AG20443 (cell line): ENCODE measurements around the gene INHBE.
A peak's percentile ranks its signal among the peaks of the same experiment; 100 is the strongest.
"Not testable (repeated sequence)": the region's sequence is repeated elsewhere in the genome, so short reads cannot be mapped to it uniquely, and the experiment has no call there.

Experiments
- DNase-seq: peaks from one replicate; pipeline ENCODE4 v3.0.0; 2012; ENCODE audit warnings: low spot score, mixed read lengths

Gene INHBE

DNA sequence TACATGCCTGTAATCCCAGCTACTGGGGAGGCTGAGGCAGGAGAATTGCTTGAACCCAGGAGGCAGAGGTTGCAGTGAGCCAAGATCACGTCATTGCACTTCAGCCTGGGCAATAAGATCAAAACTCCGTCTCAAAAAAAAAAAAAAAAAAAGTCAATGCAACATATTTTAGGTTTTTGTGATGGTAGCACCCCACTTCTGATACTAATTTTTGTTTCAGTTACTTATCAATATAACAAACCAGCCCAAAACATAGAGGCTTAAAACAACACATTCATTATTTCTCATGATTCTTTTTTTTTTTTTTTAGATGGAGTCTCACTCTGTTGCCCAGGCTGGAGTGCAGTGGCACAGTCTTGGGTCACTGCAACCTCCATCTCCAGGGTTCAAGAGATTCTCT lies 13.7 kb upstream of the INHBE start:
- not testable (repeated sequence) for DNase-seq

DNA sequence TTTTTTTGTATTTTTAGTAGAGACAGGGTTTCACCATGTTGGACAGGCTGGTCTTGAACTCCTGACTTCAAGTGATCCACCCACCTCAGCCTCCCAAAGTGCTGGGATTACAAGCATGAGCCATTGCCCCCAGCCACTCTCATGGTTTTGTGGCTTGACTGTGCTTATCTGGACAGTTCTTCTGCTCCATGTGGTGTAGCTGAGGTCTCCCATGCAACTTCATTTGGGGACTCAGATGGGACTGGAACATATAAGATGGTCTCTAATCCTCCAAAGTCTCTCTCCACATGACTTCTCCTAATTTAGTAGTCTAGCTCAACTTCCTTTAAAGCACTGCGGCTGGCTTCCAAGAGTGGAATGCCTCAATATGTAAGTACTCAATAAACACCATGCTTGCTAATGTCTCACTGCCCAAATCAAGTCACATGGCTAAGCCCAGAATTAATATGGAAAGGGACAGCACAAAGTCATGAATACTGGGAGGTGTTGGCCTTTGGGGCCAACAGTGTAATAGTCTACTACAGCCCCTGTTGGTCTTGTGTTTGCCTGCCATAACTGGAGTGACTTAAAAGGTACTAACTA lies 13.2 kb upstream of the INHBE start:
- no peak for DNase-seq

DNA sequence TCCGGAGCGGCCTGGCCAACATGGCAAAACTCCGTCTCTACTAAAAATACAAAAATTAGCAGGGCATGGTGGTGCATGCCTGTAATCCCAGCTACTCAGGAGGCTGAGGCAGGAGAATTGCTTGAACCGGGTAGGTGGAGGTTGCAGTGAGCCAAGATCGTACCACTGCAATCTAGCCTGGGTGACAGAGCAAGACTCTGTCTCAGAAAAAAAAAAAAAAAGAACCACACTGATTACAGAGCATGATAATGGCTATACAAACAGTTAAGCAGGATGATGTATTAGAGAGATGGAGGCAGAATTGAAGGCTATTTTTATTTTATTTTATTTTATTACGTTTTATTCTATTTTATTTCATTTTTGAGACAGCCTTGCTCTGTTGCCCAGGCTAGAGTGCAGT lies 10.8 kb upstream of the INHBE start:
- not testable (repeated sequence) for DNase-seq

DNA sequence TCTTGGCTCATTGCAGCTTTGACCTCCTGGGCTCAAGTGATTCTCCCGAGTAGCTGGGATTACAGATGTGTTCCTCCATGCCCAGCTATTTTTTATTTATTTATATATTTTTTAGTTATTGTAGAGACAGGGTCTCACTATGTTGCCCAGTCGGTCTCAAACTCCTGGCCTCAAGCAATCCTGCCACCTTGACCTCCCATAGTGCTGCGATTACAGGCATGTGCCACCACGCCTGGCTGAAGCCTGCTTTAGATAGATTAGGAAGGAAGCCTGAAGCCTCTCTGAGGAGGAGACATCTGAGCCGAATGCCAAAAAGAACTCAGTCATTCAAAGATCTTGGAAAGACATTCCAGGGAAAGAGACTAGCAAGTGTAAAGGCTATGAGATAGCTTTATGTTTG lies 10.4 kb upstream of the INHBE start:
- DNase-seq, result no peak

DNA sequence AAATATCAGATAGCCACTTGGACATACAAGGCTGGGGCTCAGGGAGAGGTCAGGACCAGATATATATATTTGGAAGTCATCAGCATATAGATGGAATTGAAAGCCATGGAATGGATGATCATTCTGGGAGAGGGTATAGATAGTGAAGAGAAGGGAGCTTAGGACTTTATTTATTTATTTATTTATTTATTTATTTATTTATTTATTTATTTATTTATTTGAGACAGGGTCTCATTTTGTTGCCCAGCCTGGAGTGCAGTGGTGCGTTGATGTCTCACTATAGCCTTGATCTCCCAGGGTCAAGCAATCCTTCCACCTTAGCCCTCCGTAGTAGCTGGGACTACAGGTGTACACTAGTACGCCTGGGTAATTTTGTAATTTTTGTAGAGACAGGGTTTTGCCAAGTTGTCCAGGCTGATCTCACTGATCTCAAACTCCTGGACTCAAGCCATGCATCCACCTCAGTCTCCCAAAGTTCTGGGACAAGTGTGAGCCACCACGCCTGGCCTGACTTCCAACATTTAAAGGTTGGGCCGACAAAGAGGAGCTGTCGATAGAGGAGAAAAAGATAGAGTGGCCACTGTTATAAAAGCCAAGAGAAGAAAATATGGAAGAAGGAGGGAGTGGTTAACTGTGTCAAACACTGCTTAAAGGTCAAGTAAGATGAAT lies 8.7 kb upstream of the INHBE start:
- DNase-seq, result no peak

DNA sequence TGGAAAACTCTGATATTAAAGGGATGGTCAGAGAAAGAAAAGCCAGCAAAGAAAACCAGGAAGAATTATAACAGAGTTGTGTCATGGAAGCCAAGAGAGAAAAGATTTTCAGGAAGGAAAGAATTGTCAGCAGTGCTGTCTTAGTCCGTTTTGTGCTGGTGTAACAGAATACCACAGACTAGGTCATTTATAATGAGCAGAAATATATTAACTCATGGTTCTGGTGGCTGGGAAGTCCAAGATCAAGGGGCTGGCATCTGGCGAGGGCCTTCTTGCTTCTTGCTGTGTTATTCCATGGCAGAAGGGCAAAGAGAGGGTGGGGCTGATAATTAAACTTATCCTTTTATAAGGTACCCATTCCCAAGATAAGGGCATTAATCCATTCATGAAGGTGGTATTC lies 6.4 kb upstream of the INHBE start:
- DNase-seq, result no peak

DNA sequence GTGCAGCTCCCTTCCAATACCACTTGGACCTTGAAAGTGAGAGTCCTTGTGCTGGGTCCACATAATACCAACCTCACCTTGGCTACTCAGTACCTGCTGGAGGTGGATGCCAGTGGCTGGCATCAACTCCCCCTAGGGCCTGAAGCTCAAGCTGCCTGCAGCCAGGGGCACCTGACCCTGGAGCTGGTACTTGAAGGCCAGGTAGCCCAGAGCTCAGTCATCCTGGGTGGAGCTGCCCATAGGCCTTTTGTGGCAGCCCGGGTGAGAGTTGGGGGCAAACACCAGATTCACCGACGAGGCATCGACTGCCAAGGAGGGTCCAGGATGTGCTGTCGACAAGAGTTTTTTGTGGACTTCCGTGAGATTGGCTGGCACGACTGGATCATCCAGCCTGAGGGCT lies 5.7 kb upstream of the INHBE start:
- DNase-seq, result no peak

DNA sequence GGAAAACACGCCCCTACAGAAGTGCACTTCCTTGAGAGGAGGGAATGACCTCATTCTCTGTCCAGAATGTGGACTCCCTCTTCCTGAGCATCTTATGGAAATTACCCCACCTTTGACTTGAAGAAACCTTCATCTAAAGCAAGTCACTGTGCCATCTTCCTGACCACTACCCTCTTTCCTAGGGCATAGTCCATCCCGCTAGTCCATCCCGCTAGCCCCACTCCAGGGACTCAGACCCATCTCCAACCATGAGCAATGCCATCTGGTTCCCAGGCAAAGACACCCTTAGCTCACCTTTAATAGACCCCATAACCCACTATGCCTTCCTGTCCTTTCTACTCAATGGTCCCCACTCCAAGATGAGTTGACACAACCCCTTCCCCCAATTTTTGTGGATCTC lies 5.0 kb upstream of the INHBE start:
- no peak for DNase-seq

DNA sequence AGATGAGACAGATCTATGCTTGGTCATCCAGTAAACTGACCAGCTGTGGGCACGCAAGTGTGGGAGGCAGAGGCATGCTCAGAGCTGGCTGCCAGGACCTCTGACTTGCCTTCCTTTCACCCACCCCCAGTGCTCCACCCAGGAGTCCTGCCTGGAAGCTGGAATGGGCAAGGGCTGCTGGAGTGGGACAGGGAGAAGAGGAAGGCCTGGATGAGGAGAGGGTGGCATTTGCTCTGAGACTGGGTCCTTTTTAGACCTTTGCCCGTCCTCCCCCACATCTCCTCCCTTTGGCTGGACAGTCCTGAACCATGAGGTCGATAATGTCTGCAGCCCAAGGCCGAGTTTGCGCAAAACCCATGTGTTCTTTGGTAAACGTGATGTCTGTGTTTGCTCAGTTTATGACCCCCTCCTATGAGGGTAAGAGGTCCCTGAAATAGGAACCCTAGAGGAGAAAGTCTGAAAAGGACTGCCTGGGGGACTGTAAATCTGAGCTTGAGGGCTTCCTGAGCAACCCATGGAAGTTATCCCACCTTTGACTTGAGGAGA lies 3.8 kb upstream of the INHBE start:
- DNase-seq, result peak; percentile 26

DNA sequence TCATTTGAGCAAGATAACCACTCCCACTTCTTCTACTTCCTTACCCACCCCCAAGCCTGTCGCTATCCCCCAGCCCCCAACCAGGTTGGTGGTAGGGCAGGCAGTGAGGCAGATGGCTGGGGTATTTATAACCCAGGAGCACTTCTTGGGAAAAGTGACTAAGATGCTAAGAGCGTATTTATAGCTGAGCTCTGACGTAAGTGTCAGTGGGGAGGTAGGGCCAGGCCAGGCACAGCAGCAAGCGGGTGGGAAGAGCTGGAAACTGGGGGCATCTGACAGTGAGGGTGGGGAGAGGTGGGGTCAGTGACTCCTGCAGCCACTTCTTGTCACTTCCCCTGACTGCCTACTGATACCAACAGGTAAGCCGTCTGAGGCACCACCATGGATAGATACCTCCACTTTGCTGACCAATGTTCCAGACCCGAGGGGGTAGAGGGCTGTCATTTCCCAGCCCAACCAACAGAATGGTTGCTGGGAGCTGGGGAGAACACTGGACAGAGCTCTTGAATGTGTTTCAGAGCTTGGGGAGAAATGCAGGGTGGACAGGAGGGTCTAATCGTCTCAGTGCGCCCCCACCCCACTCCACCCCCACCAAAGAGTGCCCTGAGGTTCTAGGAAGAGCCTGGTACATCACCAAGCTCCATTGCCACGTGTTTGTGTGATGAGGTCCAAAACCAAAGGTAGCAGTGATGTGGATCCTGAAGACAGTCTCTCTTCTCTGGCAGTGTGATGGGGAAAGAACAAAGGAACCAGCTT lies 2.7 kb upstream of the INHBE start:
- DNase-seq, result peak; percentile 78

DNA sequence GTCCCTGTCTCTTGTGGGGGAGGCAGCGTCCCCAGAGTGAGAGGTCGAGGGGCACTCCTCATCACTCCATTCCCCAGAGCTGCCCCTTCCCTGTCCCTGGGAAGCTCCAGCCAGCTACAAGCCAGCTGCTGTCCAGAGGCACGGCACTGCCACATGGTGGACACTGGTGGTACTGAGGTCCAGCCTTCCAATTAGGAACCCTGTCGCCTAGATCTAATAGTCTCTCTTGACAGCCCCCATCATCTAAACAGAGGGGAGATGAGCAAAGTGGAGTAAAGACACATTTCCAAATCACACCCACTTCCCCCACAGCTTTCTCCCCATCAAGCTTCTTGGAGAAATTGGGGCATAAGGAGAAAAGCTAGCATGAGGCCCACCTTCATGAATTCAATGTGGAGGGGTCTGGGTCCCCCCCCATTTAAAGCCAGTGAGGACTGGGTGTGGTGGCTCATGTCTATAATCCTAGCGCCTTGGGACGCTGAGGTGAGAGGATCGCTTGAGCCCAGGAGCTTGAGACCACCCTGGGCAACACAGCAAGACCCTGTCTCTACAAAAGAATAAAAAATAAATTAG lies 2.1 kb upstream of the INHBE start:
- peak; percentile 79 for DNase-seq

DNA sequence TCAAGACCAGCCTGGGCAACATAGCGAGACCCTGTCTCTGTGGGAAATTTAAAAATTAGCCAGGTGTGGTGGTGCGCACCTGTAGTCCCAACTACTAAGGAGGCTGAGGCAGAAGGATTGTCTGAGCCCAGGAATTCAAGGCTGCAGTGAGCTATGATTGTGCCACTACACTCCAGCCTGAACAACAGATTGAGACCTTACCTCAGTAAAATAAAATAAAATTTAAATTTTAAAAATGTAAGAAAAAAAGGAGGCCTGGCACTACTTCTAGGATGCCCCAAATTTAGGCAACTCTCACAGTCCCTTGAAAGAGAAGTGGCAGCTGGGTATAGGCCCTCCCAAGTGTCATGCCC lies 918 bp upstream of the INHBE start:
- DNase-seq, result no peak

DNA sequence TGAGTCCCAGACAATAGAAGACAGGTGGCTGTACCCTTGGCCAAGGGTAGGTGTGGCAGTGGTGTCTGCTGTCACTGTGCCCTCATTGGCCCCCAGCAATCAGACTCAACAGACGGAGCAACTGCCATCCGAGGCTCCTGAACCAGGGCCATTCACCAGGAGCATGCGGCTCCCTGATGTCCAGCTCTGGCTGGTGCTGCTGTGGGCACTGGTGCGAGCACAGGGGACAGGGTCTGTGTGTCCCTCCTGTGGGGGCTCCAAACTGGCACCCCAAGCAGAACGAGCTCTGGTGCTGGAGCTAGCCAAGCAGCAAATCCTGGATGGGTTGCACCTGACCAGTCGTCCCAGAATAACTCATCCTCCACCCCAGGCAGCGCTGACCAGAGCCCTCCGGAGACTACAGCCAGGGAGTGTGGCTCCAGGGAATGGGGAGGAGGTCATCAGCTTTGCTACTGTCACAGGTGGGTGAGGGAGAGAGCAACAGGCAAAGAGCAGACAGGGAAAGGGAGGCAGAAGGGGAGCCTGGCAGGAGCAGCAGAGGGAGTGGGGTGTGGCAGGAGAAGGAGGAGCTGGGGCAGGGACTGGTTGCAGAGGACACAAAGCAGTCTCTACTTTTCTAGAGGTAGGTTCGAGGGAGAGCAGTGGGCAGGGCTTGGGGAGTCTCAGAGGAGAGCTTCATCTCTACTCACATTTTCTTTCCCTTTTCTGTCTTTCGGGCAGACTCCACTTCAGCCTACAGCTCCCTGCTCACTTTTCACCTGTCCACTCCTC lies 452 bp downstream of the INHBE start:
- DNase-seq, result no peak

DNA sequence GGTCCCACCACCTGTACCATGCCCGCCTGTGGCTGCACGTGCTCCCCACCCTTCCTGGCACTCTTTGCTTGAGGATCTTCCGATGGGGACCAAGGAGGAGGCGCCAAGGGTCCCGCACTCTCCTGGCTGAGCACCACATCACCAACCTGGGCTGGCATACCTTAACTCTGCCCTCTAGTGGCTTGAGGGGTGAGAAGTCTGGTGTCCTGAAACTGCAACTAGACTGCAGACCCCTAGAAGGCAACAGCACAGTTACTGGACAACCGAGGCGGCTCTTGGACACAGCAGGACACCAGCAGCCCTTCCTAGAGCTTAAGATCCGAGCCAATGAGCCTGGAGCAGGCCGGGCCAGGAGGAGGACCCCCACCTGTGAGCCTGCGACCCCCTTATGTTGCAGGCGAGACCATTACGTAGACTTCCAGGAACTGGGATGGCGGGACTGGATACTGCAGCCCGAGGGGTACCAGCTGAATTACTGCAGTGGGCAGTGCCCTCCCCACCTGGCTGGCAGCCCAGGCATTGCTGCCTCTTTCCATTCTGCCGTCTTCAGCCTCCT lies 1.1 kb downstream of the INHBE start:
- DNase-seq, result no peak

DNA sequence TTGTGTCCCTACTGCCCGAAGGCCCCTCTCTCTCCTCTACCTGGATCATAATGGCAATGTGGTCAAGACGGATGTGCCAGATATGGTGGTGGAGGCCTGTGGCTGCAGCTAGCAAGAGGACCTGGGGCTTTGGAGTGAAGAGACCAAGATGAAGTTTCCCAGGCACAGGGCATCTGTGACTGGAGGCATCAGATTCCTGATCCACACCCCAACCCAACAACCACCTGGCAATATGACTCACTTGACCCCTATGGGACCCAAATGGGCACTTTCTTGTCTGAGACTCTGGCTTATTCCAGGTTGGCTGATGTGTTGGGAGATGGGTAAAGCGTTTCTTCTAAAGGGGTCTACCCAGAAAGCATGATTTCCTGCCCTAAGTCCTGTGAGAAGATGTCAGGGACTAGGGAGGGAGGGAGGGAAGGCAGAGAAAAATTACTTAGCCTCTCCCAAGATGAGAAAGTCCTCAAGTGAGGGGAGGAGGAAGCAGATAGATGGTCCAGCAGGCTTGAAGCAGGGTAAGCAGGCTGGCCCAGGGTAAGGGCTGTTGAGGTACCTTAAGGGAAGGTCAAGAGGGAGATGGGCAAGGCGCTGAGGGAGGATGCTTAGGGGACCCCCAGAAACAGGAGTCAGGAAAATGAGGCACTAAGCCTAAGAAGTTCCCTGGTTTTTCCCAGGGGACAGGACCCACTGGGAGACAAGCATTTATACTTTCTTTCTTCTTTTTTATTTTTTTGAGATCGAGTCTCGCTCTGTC lies 1.8 kb downstream of the INHBE start:
- no peak for DNase-seq

DNA sequence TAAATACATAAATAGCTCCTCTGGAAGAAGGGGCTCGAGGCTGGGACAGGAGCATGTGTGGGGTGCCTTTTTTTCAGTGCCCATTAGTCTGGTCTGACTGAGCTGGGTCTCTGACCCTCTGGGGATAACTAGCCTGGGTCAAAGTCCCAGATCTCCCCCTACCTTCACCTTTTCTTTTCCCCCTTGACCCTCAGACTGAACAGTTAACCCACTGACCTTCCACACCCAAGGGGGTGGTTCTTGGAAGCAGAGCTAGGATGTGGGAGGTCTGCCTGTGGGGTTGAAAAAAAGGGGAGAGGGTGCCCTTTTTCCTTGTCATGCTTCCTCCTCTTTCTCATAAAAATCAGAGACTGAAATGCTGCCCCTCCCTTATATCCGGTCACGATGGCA lies 3.6 kb downstream of the INHBE start:
- DNase-seq, result no peak

DNA sequence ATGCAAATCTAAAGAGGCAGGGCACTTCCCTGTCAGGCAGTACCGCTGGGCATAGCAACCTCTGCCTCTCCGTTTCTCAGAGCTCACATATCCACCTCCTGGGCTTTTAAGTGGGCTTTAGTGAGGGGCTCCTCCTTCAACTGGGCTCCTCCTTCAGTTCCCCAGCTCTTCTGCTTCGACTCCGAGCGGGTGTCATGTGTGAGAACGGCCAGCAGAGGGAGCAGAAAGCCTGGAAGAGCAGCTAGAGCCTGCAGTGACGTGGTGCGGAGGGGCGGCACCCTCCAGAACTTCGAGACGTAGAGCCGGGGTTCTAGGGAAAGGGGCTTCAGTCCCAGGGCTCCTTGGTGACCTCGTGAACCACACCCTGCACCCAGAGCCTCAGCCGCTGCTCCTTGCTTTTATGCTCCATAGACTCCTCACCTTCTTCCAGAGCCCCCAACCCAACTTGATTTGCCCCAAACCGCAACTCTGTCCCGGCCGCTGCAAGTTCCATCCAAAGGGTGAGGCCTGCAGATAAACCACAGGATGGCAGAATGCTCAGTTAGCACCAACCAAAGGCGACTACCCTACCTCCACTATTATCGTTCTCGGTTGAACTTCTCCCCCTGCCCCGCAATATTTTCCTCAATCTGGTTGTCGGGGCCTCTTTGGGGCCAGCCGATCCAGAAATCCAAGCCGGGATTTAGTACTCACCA lies 4.1 kb downstream of the INHBE start:
- peak; percentile 89 for DNase-seq

DNA sequence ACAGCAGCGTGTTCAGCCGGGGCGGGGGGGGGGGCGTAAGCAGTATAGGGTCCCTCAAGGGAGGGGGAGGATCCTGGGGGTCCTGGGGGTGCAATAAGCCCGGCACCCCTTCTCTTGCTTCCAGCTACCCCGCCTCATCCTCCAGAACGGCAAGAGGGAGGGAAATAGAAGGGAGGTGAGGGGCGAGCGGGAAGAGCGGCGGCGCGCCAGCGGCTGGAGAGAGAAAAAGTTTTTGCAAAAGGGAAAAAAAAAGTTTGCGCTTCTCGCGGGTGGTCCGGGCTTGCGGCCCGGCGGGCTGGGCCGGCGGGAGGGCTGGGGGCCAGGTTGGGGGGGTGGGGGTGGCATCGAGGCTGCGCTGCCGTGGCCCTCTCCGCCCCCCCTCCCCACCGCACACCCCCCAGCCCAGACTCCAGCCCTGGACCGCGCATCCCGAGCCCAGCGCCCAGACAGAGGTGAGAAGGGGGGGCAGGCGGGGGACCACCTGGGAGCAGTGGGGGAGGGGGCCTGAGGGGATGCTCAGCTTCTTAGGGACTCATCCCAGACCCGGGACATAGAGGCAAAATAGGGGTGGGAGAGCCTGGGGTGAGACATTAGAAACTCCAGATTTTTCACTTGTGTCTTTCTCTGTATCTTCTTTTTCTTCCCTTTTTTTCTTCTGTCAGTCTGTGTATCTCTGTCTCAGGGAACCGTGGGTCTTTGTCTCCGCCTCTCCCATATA lies 4.8 kb downstream of the INHBE start, which contains the start of gene GLI1:
GLI1 (plus strand) TSS at position 36 of the 718 bp plus-strand sequence. CDS start 3,907 bp downstream, outside the sequence.
- DNase-seq, result peak; percentile 70

DNA sequence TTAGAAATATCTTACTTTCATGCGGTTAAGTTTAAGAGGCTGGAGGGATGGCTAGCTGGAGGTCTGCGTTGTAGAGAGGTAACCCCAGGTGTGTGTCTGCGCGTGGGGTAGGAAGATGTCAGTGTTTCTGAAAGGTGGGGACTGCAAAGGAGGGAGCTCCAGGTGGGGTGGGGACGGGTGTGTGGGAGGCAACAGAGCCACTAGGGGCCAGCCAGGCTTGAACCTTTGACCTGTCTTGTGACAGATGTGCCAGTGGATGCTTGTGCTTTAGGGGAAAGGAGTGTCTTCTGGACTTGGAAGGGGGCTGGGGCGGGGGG lies 5.3 kb downstream of the INHBE start:
- no peak for DNase-seq

DNA sequence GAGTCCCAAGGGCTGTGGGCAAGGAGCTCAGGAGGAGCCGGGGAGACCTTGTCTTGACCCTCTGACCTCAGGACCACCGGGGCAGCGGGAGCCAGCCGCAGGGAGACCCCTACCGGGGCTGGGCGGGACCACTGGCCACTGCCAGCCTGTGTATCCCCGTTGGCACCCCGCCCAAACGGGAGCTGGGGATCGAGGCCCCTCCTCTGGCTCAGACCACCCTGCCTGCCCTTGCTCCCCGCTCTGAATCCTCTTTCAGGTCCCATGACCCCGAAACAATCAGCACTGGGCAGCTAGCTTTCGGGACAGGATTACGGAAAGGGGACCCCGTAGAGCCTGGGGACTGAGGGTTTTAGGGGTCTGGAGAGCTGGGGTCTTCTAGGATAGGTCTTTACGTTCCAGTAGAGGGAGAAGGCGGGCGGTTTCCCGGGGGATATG lies 5.8 kb downstream of the INHBE start:
- DNase-seq, result no peak
